Tibial artery (tissue), 4 donors: ENCODE results near the gene GFAP.

Experiments
- DNase-seq, 2 donors: peaks; one replicate each; pipeline ENCODE4 v3.0.0-alpha.2; 2019
- H3K27ac ChIP-seq, 2 donors: fragments of 200-600 bp; sonication (generic) in 1 of 2; 1 replicate in 1 of 2; 2 replicates in 1 of 2; pipeline ENCODE4 v1.5.1; 2018 to 2019; ENCODE audit warnings: mild to moderate bottlenecking in 1 of 2
- H3K27me3 ChIP-seq, 2 donors: fragments of 200-600 bp; sonication (generic) in 1 of 2; one replicate each; pipeline versions ENCODE4 v1.5.1 to v1.6.0; 2016 to 2019
- H3K36me3 ChIP-seq, 3 donors: fragments of 200-600 bp; sonication (generic) in 2 of 3; one replicate each; pipeline ENCODE4 v1.5.1; 2016 to 2019; ENCODE audit warnings: mild to moderate bottlenecking in 2 of 3
- H3K4me1 ChIP-seq, 4 donors: fragments of 200-600 bp; sonication (generic) in 2 of 4; 1 replicate in 3 of 4; 2 replicates in 1 of 4; pipeline ENCODE4 v1.5.1; 2016 to 2019
- H3K4me3 ChIP-seq, 2 donors: fragments of 200-600 bp; sonication (generic) in 1 of 2; 1 replicate in 1 of 2; 2 replicates in 1 of 2; pipeline ENCODE4 v1.5.1; 2018 to 2019; ENCODE audit warnings: mild to moderate bottlenecking in 2 of 2
- H3K9me3 ChIP-seq, 3 donors: fragments of 200-600 bp; sonication (generic) in 1 of 3; one replicate each; pipeline ENCODE4 v1.5.1; 2016 to 2019
- CTCF ChIP-seq, 2 experiments: fragments of 200-600 bp in 1 of 2; fragments of 450-650 bp in 1 of 2; IDR thresholded peaks; one replicate each; pipeline ENCODE4 v1.5.1; 2017 to 2019; ENCODE audit warnings: antibody characterized with exemption in 2 of 2, mild to moderate bottlenecking in 1 of 2, moderate library complexity in 1 of 2
- intact Hi-C: fragments of 100-400 bp; cut with DNase I; formaldehyde crosslinking; loops from one replicate; pipeline ENCODE4 v1.15.0; 2023; ENCODE audit warnings: low total_unique reads

The GFAP gene

GRCh38 chr17:44864831-44865230 lies 50.5 kb downstream of the GFAP start:
- H3K27me3 ChIP-seq: no peaks in the 10 kb centered on the region
- H3K4me1 ChIP-seq: no peaks in the 10 kb centered on the region
- intact Hi-C loops: loop anchor here (2.0 kb wide), 1 partner anchor 90 kb away; no protein-coding TSS in a partner anchor
- no peak for DNase-seq
- H3K4me3 ChIP-seq: no peak overlapping the region
- peaks cover 39 to 96% (median 84%) of the 10 kb centered on the region in 3 donors for H3K36me3 ChIP-seq
- no peak for TF ChIP-seq CTCF (IDR thresholded peaks at IDR 0.05)
- no peaks in the 10 kb centered on the region for H3K9me3 ChIP-seq
- H3K27ac ChIP-seq: no peak overlapping the region

DNA sequence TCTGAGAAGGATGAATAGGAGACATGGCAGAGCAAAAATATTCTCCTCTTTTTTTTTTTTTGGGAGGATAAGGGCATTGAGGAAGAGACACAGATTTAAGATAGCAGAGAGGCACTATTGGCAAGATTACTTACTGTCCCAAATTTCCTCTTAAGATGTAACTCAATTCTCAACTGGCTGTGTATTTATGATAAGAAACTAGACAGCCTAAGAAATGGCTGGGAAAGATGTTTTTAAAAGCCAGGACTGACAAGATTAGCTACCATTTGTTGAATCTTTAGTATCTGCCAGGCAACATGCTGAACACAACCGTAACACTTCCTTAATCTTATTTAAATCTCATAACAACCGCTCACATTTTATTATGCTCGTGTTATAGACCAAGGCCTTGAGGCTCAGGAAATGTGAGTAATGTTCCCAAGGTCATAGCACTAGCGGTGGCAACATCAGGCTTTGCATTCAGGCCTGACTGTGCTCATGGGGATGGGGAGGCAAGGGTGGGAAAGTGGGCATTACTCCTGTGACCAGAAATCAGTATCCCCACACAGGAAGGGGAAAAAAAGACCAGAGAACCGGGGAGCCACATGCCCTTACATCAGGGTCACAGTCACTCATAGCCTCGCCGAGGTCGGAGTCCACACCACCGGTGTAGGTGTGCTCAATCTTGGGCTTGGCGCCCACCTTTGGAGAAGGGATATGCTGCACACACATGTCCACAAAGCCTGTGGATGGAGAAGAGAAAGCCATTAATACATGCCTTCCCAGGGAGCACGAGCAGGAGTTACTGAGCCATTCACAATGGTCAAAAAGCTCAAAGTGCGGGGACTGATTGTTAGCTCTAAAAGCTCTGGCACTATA lies 52.0 kb downstream of the GFAP start:
- intact Hi-C loops: no loop called here
- Histone ChIP-seq H3K9me3 (no peaks in the 10 kb centered on the region), H3K36me3 (peaks cover 48 to 96% (median 84%) of the 10 kb centered on the region in 3 donors), H3K4me1 (no peaks in the 10 kb centered on the region), H3K4me3 (no peak overlapping the region), H3K27ac (no peak overlapping the region), H3K27me3 (no peaks in the 10 kb centered on the region)
- DNase-seq: no peak
- TF ChIP-seq CTCF (IDR thresholded peaks at IDR 0.05): no peak

GRCh38 chr17:44862278-44862914 lies 52.9 kb downstream of the GFAP start:
- H3K4me1 ChIP-seq: no peaks in the 10 kb centered on the region
- H3K27ac ChIP-seq: no peak overlapping the region
- H3K27me3 ChIP-seq: no peaks in the 10 kb centered on the region
- TF ChIP-seq CTCF (IDR thresholded peaks at IDR 0.05): no peak
- DNase-seq: no peak
- H3K9me3 ChIP-seq: no peaks in the 10 kb centered on the region
- intact Hi-C loops: no loop called here
- H3K36me3 ChIP-seq: peaks cover 50 to 96% (median 81%) of the 10 kb centered on the region in 3 donors
- H3K4me3 ChIP-seq: no peak overlapping the region

DNA sequence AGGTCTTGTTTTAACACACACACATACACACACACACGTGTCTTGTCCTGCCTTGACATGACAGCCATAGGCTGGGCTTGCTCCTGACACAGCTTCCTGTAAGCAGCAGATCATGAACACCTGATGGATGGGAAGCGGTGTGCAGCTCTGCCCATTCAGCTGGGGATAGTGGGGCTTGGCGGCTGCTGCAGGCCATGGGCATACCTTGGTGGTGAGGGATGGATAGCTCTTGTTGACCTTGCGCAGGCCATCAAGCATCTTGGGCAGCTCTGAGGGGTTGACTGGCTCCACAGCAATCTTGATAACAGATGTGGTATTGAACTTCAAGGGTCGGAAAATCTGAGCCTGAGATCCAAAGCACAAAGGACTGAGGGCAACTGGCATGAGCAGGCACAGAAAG lies 55.6 kb downstream of the GFAP start:
- intact Hi-C loops: no loop called here
- H3K36me3 ChIP-seq: peaks cover 77 to 100% (median 96%) of the 10 kb centered on the region in 3 donors

DNA sequence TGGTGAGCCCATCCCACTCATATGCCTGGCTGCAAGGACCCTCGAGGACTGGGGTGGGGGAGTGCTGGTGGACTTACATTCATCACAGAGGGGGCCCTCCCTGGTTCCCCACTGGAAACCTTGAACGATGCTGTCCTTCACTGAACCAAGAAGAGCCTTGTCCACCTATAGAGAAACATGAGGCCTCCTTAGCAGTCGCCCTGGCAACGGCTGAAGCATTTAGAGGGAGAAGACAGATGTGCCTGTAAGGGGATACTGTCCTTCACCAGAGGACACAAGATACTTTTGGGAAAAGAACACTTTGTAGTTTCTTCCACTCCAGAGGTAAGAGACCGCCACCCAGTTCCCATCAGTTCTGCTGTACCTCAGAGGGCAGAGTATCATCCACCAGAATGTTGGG lies 61.1 kb downstream of the GFAP start:
- H3K9me3 ChIP-seq: no peaks in the 10 kb centered on the region
- TF ChIP-seq CTCF (IDR thresholded peaks at IDR 0.05): no peak
- peaks cover 81 to 100% (median 87%) of the 10 kb centered on the region in 3 donors for H3K36me3 ChIP-seq
- H3K4me3 ChIP-seq: no peak overlapping the region
- intact Hi-C loops: no loop called here
- H3K4me1 ChIP-seq: no peaks in the 10 kb centered on the region
- DNase-seq: no peak
- H3K27me3 ChIP-seq: no peaks in the 10 kb centered on the region
- no peak overlapping the region for H3K27ac ChIP-seq

More for the DNA sequence above, 55.6 kb downstream of the GFAP start:
- Histone ChIP-seq H3K27me3 (no peaks in the 10 kb centered on the region), H3K9me3 (no peaks in the 10 kb centered on the region), H3K4me3 (no peak overlapping the region), H3K4me1 (no peaks in the 10 kb centered on the region), H3K27ac (no peak overlapping the region)
- DNase-seq: no peak
- no peak for TF ChIP-seq CTCF (IDR thresholded peaks at IDR 0.05)
